ENCODE results near the gene MAPK4.

MAPK4 gene

GRCh38 chr18:50654658-50655550, 95.0 kb downstream of the MAPK4 start:
- DNase-seq, result peak in 4 of 14 donors; percentile 8 to 99 (median 39)

GRCh38 chr18:50656396-50656795, 96.5 kb downstream of the MAPK4 start:
- no peak for DNase-seq

GRCh38 chr18:50656841-50657470, 97.1 kb downstream of the MAPK4 start:
- DNase-seq, result no peak

DNA sequence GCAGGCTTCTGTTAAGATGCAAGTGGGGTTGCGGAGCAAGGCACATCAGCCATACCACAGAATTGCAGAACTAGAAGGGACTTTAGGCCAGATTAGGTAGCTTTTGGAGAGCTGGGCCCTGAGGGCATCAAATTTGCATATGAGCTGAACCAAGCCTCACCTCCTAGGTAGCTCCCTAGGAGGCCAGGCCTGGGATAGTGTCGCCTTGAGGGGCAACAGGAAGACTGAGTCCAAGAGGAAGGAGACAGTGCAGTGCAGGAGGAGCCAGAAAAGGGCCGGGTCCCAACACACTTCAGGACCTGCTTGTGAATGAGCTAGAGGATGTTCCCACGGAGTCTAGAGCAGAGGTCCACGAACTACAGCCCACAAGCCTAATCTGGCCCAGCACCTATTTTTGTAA, 98.7 kb downstream of the MAPK4 start:
- DNase-seq, result no peak

DNA sequence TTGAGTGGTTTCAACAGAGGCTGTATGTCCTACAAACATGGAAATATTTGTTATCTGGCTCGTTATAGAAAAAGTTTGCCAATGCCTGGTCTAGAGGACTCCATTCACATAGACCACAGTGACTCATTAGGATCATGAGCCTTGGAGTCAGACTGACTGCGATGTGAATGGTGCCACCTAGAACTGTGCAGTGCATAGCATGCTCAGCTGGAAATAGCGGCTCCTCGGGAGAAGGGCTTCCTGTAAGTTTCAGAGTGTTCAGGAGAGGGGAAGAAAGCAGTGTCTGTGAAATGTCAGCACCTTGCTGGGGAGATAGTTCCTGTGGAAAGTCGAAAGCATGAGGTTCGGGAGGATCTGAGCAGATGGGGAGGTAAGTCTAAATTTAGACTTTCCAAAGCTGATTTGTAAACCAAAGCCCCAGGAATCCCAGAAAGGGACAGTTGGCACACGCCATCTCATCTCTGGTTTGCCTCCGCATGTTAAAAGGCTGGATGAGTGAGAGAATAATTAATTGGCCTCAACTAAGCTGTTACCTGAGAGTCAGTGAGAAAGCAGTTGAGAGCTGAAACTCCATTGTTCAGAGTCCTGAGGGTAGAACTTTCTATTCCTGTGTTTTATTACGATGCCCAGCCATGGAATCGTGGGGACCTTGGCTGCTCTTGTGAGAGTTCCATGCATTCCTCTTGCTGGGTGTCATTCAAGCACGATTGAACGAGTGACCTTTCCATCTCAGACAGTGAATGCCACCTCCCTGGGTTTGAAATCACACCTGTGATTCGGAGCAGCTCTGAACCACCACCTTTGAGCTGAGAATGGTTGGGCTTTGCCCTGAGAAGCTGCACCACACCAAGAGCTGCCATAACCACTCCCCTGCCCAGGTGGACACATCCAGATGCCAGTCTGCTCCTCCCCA, 99.5 kb downstream of the MAPK4 start:
- peak in 1 of 14 donors; percentile 91 for DNase-seq

DNA sequence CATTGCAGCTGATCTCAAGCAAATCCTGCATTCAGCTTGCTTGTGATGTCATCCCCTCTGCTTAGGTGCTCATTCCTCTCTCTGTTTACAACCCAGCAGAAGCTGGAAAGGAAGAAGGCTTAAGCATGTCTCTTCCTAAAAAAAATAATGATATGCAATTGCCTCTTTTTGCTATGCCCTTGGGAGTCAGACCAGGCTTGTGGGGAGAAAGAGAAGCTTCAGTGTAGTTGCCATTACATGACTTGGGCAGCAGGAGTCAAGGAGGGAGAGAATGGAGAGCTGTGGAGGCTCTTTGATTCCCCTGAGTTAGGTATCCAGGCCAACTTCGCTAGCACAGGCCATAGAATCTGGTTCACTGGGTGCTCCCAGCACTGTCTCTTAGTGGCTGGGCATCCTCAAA, 101.1 kb downstream of the MAPK4 start:
- DNase-seq, result no peak

- no peak for DNase-seq
Observed at GRCh38 chr18:50662177-50662576, 102.3 kb downstream of the MAPK4 start.

DNA sequence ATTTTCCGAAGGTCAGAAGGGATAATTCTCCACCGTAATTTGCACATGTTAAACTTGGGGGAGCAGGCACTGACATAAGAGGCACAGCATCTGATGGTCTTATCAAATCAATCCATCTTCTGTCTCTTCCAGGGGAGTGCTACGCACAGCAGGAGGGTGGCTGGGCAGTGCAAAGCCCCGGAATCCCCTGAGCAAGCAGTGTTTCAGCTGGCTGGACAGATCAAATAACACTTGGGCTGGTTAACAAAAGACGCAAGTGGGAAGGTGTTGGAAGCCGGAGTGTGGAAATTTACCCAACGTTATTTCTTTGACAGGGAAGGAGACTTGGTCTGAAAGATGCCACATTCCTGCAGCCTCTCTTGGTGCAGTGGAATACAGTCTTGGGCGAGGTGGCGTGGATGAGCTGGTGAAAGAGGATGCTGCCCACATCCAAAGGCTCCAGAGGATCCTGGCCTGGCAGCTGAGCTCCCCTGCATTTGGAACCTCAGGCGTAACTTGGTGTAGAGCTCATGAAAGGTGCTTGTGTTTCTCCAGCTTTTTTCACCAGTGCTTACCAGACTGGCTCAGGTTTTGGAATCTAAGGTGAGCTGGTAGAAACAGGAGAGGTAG, 103.0 kb downstream of the MAPK4 start:
- DNase-seq, result no peak

DNA sequence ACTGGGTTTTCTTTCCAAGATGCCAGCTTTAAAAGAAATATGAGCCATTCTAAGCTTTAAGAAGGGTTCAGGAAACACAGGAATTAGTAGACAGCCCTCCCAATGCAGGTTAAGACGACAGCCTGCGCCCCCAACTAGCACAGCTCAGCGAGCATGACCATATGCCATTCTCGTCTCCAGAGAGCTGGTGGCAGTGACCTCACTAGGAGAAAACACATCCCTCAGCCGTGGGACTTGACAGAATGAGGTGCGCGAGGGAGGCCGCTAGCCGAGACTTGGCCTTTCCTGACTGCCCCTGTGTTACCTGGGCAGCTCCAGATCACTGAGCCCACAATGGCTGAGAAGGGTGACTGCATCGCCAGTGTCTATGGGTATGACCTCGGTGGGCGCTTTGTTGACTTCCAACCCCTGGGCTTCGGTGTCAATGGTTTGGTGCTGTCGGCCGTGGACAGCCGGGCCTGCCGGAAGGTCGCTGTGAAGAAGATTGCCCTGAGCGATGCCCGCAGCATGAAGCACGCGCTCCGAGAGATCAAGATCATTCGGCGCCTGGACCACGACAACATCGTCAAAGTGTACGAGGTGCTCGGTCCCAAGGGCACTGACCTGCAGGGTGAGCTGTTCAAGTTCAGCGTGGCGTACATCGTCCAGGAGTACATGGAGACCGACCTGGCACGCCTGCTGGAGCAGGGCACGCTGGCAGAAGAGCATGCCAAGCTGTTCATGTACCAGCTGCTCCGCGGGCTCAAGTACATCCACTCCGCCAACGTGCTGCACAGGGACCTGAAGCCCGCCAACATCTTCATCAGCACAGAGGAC, 103.9 kb downstream of the MAPK4 start:
- peak in 1 of 14 donors; percentile 83 for DNase-seq

DNA sequence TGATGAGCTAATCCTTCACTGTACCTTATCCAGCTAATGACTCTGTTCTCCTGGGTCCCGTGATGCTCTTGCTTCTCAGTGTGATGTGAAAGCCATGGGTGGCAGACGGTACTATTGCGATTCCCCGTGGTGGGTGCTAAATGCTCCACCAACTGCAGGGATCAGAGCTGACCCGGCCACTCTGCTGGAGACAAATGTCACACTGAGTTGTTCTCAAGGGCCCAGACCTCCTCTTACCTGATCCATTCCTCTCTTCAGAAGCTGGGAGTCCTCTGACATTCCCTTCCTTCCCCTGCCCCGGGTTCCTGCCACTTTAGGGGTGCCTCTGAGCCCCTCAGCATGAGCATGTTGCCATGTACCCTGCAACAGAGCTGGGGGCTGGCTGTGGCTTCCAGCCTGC, 105.1 kb downstream of the MAPK4 start:
- DNase-seq, result peak in 1 of 14 donors; percentile 30

- DNase-seq, result peak in 1 of 14 donors; percentile 61
Observed at GRCh38 chr18:50665519-50665918, 105.6 kb downstream of the MAPK4 start.

- DNase-seq, result no peak
Observed at GRCh38 chr18:50666536-50666935, 106.6 kb downstream of the MAPK4 start.

DNA sequence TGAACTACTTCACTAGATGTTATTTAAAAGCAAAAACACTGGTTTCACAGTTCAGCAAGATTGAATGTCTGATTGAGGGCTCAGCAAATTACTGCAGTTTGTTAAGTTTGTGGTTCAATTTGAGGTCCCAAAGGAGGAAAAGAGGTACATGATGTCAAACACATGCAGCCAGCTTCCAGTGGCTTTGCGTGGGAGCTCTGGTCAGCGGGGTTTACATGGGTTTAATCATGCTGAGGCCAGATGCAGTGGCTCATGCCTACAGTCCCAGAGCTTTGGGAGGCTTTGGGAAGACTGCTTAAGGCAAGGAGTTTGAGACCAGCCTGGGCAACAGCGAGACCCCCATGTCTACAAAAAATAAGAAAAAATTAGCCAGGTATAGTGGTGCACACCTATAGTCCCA, 111.5 kb downstream of the MAPK4 start:
- DNase-seq, result no peak

DNA sequence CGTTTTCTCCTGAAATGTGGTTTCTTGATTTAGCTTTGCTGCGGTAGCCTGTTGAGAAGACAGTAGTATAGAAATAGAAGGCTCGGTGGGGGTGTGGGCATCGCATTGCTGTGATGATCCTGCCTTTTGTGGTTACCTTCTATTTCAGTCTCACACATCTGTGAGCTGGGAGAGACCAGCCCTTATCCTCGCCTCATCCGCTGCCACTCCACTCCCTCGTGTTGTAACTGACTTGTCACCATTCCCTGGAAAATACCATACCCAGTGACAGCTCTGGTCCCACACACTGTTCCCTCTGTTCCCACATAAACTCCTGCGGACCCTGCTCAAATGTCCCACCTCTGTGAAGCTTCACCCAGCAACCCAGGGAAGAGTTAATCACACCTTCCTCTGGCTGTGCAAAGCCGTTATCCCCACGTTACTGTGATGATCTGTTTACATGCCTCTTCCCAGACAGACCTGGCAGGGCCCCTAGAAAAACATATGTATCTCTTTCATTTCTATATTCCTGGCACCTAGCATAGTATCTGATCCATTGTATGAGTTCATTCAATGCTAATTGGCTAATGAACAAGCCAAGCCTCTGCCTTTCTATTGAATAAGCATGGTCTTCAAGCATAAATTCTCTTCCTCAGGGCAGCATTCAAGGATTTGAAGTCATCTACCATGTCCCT, 114.6 kb downstream of the MAPK4 start:
- no peak for DNase-seq

DNA sequence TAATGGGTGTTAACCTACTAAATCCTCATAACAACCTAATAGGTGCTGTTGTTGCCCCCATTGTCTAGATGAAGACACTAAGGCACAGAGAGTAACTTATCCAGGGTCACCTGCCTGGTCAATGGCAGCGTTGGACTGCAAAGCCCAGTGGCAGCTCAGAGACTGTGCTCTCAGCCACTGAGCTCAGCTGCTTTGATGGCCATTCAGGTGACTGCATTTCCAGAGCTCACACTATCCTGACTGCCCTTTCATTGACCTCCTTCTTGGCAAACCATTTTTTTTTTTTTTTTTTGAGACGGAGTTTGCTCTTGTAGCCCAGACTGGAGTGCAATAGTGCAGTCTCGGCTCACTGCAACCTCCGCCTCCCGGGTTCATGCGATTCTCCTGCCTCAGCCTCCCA, 115.2 kb downstream of the MAPK4 start:
- DNase-seq, result no peak

DNA sequence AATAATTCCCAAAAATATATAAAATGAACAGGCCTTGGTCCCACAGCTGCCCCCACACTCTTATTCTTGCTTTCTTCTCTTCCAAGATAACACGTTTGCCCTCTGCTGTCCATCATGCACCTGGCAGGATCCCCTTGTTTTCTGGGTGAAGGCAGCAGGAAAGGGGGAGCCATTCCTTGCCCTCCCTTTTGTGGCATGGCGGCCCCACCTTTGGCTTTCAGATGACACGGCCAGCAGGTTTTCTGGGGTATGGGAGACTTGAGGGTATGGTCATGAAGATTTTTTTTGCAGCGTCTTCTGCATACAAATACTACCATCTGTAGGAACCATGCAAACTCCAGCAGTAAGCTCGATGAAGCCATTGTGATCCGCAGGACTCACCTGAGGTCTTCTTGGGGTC, 118.8 kb downstream of the MAPK4 start:
- no peak for DNase-seq

DNA sequence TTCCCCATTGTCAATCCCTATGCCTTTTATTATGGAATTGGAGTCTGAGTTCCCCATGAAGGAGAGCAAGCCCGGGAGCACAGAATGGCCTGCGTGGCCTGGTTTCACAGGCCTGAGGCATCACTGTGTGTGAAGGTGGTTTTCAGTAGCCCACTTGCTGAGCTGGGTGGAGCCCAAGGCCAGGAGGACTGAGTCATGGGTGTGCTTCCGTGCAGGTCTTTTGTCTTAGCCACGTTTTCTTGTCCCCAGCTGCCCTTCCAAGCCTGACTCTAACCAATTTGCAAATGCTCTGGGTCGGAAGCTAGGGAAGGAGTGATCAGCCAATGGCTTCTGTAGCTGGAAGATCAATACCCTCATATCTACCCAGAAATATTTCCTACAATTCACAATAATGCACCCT, 119.2 kb downstream of the MAPK4 start:
- no peak for DNase-seq

DNA sequence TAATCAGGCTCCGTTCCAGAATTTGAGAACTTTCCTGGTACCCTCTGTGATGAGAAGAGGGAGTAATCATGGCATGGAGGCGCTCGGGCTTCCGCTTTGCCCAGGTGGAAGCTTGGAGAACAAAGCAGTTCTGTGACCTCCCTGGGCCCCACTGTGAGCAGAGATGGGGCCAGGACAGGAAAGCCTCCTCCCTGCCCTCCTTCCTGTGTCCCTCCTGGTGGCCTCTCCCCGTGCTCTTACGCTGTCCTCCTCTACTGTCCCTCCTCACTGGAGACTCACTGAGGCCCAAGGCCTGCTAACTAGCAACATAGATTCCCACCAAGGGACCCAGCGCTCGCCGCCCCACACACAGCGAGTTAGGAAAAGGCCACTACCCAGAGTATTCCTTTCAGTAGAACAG, 119.8 kb downstream of the MAPK4 start:
- no peak for DNase-seq

DNA sequence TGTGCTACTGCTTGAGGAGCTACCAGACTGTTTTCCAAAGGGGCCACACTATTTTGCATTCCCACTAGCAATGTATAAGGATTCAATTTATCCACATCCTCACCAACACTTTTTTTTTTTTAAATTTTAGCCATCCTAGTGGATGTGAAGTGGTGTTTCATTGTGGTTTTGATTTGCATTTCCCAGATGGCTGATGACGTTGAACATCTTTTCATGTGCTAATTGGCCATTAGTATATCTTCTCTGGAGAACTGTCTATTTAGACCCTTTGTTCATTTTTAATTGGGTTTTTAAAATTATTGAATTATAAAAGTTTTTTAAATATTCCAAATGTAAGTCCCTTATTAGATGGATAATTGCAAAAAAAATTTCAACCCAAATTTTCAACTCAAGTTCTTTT, 121.1 kb downstream of the MAPK4 start:
- DNase-seq, result no peak

GRCh38 chr18:50682852-50683251, 123.0 kb downstream of the MAPK4 start:
- DNase-seq, result no peak

DNA sequence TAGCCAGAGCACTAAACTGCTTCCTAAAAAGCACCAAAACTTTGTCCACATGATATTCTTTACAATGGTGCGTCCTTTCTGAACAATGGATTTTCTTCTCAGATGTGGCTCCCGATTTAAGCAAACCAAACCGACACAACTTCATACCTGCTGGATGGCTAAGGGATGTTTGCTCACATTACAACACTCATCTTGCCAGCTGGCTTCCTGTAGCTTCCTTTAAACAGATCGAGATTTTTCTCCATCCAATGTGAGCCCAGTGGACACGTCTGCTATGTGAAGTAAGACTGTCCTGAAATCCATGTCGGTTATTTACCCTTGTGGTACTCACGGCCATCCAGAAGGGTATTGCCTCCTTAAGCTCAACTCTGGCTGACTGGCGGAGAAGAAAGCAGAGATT, 126.5 kb downstream of the MAPK4 start:
- DNase-seq, result no peak
